Germinal center (tissue), 1 donor: ENCODE data around the gene FKBP15.
A peak's percentile ranks its signal among the peaks of the same experiment; 100 is the strongest.
"Not testable (repeated sequence)": the region's sequence is repeated elsewhere in the genome, so short reads cannot be mapped to it uniquely, and the experiment has no call there.

ENCODE experiments used
- DNase-seq: peaks from one replicate; pipeline ENCODE4 v3.0.0; 2012; ENCODE audit warnings: mixed read lengths, low spot score

Gene FKBP15

DNA sequence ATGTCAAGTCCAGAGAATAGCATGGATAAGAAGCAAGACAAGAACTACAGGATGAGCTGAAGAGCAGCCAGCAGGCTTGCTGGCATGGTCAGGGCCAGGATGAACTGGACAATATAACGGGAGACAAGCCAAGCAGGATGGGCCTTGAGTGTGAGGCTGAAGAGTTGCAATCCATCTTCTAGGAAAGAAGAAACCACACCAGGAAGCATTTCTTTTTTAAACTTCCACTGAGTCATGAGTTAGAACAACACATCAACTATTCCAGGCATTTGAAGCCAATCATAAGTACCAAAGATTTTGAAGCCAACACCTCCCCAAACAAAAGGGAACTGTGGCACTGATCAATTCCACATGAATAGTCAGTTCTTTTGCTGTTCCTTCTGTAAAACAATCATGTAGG, 43.0 kb downstream of the FKBP15 start:
- no peak for DNase-seq

DNA sequence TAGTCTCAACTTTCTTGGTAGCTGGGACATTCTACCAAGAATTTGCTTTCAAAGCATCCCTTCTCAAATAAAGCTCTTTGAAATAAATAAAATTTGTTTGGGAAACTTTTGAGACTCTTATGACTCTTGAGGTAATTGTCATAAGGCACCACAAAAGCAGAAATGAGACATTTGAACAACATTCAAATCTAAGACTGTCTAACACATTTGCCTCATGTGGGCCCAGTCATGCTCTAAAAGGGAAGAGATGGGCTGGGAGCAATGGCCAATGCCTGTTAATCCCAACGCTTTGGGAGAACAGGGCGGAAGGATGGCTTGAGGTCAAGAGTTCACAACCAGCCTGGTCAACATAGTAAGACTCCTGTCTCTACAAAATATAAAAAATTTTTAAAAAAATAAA, 43.8 kb downstream of the FKBP15 start:
- DNase-seq, result no peak

- no peak for DNase-seq
Observed at GRCh38 chr9:113176803-113177202, 44.3 kb downstream of the FKBP15 start.

GRCh38 chr9:113173341-113173740, 47.7 kb downstream of the FKBP15 start:
- no peak for DNase-seq

GRCh38 chr9:113168809-113169208, 52.3 kb downstream of the FKBP15 start:
- no peak for DNase-seq

GRCh38 chr9:113166039-113166438, 55.0 kb downstream of the FKBP15 start:
- no peak for DNase-seq

DNA sequence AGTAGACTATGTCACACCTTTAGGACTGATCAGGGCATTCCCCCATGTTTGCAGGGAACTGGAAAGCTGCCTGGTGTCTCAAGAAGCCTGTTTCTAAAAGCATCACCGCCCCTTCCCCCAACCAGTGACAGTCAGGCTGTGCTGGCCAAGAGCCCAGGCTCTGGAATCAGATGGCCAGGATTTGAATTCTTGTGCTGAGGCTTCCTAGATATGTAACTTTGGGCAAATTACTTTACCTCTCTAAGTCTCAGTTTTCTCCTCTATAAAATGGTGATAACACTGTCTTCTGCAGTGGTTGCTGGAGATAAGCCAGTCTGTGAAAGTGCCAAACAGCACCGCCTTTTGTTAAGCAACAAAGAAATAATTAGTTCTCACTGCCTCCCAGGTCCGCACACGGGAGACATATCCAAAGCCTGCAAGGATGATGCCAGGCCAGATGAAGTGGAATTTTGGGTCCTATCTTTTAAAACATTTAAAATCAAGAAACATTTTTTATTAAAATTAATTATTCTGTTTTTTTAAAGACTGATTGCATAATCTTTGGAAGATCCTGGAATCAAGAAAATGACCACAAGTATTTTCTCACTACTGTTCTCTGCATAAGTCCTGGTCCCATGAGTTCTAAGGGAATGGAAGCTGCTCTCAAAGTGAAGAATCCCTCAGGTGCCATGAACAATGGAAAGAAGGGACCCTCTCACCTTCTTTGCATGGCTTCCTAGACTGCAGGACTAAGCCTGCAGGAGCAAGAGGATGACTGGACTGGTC, 56.4 kb downstream of the FKBP15 start:
- no peak for DNase-seq

DNA sequence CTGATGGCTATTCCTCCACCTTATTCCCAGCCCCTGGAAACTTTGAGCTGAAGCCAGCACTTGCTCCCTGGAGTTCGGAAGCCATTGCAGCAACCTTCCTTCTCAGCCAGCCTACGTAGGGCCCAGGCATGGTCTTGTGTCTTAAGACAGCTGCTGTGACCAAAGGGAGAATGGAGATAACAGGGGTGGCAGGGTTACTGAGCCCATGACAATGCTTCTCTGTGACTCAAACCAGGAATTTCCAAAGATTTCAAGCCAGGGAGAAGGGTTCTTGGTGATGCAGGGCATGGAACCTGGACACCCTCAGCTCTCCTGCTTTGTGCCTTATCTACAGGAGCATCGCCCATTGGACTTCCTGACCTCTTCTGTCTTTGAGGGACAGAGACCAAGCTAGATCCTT, 58.1 kb downstream of the FKBP15 start:
- no peak for DNase-seq

DNA sequence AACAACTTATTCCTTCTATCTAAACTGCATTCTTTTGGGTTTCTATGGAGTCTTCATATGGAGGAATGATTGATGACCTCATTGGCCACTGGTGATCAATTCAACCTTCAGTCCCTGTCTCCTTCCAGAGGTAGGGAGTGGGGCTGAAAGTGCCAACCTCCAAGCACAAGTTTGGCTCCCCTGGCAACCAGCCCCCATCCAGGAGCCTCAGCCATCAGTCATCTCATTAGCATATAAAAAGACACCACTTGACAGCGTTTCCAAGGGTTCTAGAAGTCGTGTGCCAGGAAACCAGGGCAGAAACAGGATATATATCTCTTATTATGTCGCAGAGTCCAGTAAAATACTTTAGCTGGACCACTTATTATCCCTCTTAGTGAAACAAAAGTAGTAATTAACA, 60.5 kb downstream of the FKBP15 start:
- no peak for DNase-seq

GRCh38 chr9:113158446-113158845, 62.6 kb downstream of the FKBP15 start:
- DNase-seq, result no peak

- DNase-seq, result no peak
Observed at GRCh38 chr9:113156880-113157279, 64.2 kb downstream of the FKBP15 start.

- no peak for DNase-seq
Observed at GRCh38 chr9:113155911-113156588, 65.0 kb downstream of the FKBP15 start.

DNA sequence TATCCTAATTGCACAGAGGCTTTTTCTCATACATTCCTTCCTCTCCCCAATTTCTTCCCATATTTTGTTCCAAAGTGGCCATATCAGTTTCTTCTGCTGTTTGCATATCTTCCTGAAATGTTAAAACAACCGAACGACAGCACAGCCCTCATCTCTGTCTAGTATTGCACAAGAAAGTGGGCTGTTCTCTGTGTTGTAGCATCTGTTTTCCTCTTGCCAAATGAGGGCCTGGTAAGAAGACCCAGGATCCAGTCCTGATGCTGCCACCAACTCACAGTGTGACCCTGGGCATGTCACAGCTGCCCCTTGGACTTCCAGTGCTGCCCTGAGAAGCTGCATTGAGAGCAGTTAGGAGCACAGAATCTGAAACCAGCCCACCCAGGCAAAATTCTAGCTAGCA, 66.1 kb downstream of the FKBP15 start:
- DNase-seq, result no peak

DNA sequence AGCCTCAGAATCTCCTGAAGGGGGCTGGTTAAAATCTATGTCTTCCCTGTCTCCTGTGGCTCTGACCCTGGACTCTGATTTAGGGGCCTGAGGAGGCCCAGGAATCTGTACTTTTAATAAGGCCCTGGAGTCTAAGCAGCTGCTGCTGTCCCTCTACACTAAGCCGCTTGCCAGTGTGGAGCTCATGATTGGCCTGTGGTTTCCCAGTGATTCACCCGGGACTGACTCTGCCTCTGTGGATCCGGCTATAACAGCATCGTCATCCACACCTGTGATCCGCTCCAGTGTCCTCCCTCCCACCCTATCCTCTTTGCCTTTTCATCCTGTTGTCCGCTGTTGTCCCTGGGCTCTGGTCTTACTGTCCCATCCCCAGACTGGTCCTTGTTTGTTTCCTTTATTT, 66.6 kb downstream of the FKBP15 start:
- no peak for DNase-seq

GRCh38 chr9:113153599-113153998, 67.5 kb downstream of the FKBP15 start:
- no peak for DNase-seq

GRCh38 chr9:113152699-113153098, 68.4 kb downstream of the FKBP15 start:
- no peak for DNase-seq

- DNase-seq, result no peak
Observed at GRCh38 chr9:113151696-113152630, 69.1 kb downstream of the FKBP15 start.

DNA sequence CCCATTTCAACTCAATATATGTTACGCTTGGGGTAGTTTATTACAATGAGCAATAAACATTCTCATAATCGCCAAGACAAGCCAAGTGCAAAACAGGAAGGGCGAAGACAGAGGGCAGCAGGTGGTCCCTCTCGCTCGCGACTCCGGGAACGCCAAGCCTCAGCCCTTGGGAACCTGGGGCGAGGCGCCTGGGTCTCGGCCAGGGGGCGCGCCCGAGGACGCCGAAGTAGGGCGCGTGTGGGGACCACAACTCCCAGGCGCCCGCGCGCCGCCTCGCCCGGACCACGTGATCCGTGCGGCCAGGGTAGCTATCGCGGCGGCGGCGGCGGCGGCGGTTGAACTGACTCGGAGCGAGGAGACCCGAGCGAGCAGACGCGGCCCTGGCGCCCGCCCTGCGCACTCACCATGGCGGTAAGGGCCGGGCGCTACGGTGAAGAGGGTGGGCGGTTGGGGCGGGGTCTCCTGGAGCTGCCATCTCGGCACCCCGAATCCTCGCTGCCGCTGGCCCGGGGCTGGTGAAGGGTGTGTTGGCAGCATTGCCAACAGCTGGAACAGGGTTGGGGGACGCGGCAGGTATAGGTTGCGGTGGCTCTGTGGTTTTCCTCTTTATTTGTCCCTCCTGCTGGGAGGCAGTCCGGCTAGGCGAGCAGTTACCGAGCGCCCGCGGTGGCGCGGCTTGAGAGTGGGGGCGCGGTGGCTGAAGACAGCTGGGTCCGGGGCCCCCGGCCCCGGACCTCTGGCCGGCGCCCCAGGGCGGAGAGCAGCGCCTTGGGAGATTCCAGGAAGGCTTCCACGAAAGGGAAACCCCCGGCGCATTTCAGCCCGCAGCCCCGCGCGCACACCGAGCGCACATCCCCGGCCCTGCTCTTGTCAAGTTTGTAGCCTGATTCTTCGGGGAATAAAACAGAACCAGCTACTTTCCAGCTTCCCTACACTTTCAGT, 70.1 kb downstream of the FKBP15 start, which contains the start of gene SLC31A2:
TSS of gene SLC31A2 (plus strand) at position 338 of the 942 bp plus-strand sequence. CDS start at position 406, 68 bp downstream.
- peak; percentile 90 for DNase-seq

DNA sequence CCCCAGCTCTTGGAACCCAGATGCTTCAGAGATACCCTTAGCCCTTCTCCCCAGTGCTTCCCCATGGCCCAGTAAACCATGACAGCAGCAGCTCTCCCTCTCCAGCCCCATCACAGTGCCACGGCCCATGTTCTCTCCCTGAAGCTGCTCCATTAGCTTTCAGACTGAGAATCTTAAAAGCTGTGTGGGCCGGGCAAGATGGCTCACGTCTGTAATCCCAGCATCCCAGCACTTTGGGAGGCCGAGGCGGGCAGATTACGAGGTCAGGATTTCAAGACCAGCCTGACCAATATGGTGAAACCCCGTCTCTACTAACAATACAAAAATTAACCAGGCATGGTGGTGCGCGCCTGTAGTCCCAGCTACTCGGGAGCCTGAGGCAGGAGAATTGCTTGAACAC, 71.5 kb downstream of the FKBP15 start:
- DNase-seq, result not testable (repeated sequence)

GRCh38 chr9:113148781-113149510, 72.1 kb downstream of the FKBP15 start:
- no peak for DNase-seq

- DNase-seq, result no peak
Observed at GRCh38 chr9:113148372-113148705, 72.7 kb downstream of the FKBP15 start.
